ENCODE measurements around the gene ASB6. TPM values are rescaled to one million over a fixed set of nuclear protein-coding genes. Genes with fewer than 3 reads are reported as not detected.
A peak's percentile ranks its signal among the peaks of the same experiment; 100 is the strongest.

The ASB6 gene
- total and polyA plus RNA-seq, 2 of the 13 experiments (the other 11 are each of a cell fraction or from before 2014, with no cell fraction given), result 8.2 to 8.4 TPM

- intact Hi-C loops (cut with micrococcal nuclease; ENCODE audit: unreplicated experiment), result no loop called here
- no peak overlapping the region for H2AFZ ChIP-seq (ENCODE audit: low read length)
- FAIRE-seq, result no peak
- peak; percentile 47; the same call in 1 of the 2 replicates for TF ChIP-seq NRL (CRISPR knock-in tag; IDR thresholded peaks at IDR 0.05; ENCODE audit: borderline replicate concordance)
- TF ChIP-seq DNMT1 (CRISPR knock-in tag; IDR thresholded peaks at IDR 0.05), result 0 out of 2 replicates have a peak, but pooled peaks have one; percentile 18
- TF ChIP-seq MEIS2 (CRISPR knock-in tag; IDR thresholded peaks at IDR 0.05), result no peak
- no peak for TF ChIP-seq EP300 (IDR thresholded peaks at IDR 0.05; ENCODE audit: low read depth in 2 of 2, low read length in 2 of 2)
- no peak for TF ChIP-seq EP300 (CRISPR knock-in tag; IDR thresholded peaks at IDR 0.05; ENCODE audit: borderline replicate concordance)
- TF ChIP-seq, protein P1, sequence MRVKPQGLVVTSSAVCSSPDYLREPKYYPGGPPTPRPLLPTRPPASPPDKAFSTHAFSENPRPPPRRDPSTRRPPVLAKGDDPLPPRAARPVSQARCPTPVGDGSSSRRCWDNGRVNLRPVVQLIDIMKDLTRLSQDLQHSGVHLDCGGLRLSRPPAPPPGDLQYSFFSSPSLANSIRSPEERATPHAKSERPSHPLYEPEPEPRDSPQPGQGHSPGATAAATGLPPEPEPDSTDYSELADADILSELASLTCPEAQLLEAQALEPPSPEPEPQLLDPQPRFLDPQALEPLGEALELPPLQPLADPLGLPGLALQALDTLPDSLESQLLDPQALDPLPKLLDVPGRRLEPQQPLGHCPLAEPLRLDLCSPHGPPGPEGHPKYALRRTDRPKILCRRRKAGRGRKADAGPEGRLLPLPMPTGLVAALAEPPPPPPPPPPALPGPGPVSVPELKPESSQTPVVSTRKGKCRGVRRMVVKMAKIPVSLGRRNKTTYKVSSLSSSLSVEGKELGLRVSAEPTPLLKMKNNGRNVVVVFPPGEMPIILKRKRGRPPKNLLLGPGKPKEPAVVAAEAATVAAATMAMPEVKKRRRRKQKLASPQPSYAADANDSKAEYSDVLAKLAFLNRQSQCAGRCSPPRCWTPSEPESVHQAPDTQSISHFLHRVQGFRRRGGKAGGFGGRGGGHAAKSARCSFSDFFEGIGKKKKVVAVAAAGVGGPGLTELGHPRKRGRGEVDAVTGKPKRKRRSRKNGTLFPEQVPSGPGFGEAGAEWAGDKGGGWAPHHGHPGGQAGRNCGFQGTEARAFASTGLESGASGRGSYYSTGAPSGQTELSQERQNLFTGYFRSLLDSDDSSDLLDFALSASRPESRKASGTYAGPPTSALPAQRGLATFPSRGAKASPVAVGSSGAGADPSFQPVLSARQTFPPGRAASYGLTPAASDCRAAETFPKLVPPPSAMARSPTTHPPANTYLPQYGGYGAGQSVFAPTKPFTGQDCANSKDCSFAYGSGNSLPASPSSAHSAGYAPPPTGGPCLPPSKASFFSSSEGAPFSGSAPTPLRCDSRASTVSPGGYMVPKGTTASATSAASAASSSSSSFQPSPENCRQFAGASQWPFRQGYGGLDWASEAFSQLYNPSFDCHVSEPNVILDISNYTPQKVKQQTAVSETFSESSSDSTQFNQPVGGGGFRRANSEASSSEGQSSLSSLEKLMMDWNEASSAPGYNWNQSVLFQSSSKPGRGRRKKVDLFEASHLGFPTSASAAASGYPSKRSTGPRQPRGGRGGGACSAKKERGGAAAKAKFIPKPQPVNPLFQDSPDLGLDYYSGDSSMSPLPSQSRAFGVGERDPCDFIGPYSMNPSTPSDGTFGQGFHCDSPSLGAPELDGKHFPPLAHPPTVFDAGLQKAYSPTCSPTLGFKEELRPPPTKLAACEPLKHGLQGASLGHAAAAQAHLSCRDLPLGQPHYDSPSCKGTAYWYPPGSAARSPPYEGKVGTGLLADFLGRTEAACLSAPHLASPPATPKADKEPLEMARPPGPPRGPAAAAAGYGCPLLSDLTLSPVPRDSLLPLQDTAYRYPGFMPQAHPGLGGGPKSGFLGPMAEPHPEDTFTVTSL (CRISPR knock-in tag; IDR thresholded peaks at IDR 0.05; ENCODE audit: borderline replicate concordance), result 0 out of 2 replicates have a peak, but pooled peaks have one; percentile 3
- TF ChIP-seq ARID4A (CRISPR knock-in tag; IDR thresholded peaks at IDR 0.05; ENCODE audit: borderline replicate concordance), result peak; percentile 22; the same call in 1 of the 2 replicates
- TF ChIP-seq, protein P2, sequence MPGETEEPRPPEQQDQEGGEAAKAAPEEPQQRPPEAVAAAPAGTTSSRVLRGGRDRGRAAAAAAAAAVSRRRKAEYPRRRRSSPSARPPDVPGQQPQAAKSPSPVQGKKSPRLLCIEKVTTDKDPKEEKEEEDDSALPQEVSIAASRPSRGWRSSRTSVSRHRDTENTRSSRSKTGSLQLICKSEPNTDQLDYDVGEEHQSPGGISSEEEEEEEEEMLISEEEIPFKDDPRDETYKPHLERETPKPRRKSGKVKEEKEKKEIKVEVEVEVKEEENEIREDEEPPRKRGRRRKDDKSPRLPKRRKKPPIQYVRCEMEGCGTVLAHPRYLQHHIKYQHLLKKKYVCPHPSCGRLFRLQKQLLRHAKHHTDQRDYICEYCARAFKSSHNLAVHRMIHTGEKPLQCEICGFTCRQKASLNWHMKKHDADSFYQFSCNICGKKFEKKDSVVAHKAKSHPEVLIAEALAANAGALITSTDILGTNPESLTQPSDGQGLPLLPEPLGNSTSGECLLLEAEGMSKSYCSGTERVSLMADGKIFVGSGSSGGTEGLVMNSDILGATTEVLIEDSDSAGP (CRISPR knock-in tag; IDR thresholded peaks at IDR 0.05; ENCODE audit: borderline replicate concordance), result peak; percentile 5; the same call in 1 of the 2 replicates
- 0 out of 2 replicates have a peak, but pooled peaks have one; percentile 6 for TF ChIP-seq RAD21 (CRISPR knock-in tag; IDR thresholded peaks at IDR 0.05)
- peak; percentile 12; the same call in 1 of the 2 replicates for TF ChIP-seq HNRNPL (IDR thresholded peaks at IDR 0.05; ENCODE audit: low read depth, low read length)
- TF ChIP-seq ZNF224 (CRISPR knock-in tag; IDR thresholded peaks at IDR 0.05), result no peak
These were observed 30.6 kb downstream of the ASB6 start for GRCh38 chr9:129611307-129611800.

More at GRCh38 chr9:129611307-129611800, 30.6 kb downstream of the ASB6 start:
- Histone ChIP-seq H3K27ac (ENCODE audit: extremely low read length, insufficient read depth, low read length) (no peak overlapping the region), H3K9me3 (ENCODE audit: low read length) (no peaks in the 10 kb centered on the region), H3K4me1 (ENCODE audit: insufficient read depth, low read length) (peaks cover 55% of the 10 kb centered on the region), H4K20me1 (ENCODE audit: insufficient read depth, low read length) (no peaks in the 10 kb centered on the region), H3K27me3 (ENCODE audit: control insufficient read depth in 1 of 2, insufficient read depth in 2 of 2, low read length in 2 of 2) (no peaks in the 10 kb centered on the region), H3K4me2 (ENCODE audit: low read depth, low read length) (peak overlapping the region; percentile 97), H3K79me2 (ENCODE audit: insufficient read depth, low read length) (peaks cover 3% of the 10 kb centered on the region), H3K36me3 (replicated peaks in 1 of 2; ENCODE audit: control insufficient read depth in 1 of 2, insufficient read depth in 2 of 2, low read length in 2 of 2) (no peaks in the 10 kb centered on the region; a peak in 1 of 5 replicates), H3K9ac (ENCODE audit: insufficient read depth, low read depth, low read length) (no peak overlapping the region), H3K4me3 (replicated peaks in 1 of 3; ENCODE audit: insufficient read depth in 1 of 3, low read depth in 2 of 3, low read length in 3 of 3) (peak overlapping the region in 1 of 3 experiments; percentile 5; a peak in 1 of 6 replicates)
- ATAC-seq (no peak), DNase-seq (ENCODE audit: low spot score) (no peak)
- in situ Hi-C loops (cut with HindIII; ENCODE audit: extremely low pct_ligation_motif_present, low pct_unique_long_range_greater_than_20kb), result loop anchor here (10.0 kb wide), 3 partner anchors 117 to 437 kb away; partner anchors contain the start of gene IER5L
- CTCF ChIA-PET (ENCODE audit: low intra/inter-chr PET ratio, low total read pairs), result interaction anchor here (0.9 to 2.9 kb wide), 7 partner anchors 41 to 480 kb away, joined by 3 to 13 read pairs (median 4); no protein-coding TSS in a partner anchor
- no TSS peak for BruUV-seq (replicated peaks)
- 76% methylated on average over 3 of the region's 12 CpGs for WGBS (ENCODE audit: low lambda C conversion rate)
- POLR2A ChIA-PET, result interaction anchor here (0.9 to 1.5 kb wide), 7 partner anchors 13 to 471 kb away, joined by 3 to 4 read pairs (median 3); partner anchors contain the start of genes IER5L and NTMT1
